HFF-Myc (cell line): ENCODE measurements around the gene ABLIM1.

Source experiments
- DNase-seq: peaks from one replicate; pipeline ENCODE4 v3.0.0-alpha.2; 2011; ENCODE audit warnings: low read depth; ENCODE audit errors: extremely low read depth
- H3K4me3 ChIP-seq: replicated peaks from 2 replicates; pipeline ENCODE4 v1.5.1; 2011; ENCODE audit warnings: low read depth, mild to moderate bottlenecking, control low read depth, low read length
- TF ChIP-seq, protein P1 (sequence below): IDR thresholded peaks from 2 replicates; pipeline ENCODE4 v1.5.1; 2012; ENCODE audit warnings: mild to moderate bottlenecking, low read depth, low read length, control low read depth; ENCODE audit errors: missing control alignments

ABLIM1 gene

DNA sequence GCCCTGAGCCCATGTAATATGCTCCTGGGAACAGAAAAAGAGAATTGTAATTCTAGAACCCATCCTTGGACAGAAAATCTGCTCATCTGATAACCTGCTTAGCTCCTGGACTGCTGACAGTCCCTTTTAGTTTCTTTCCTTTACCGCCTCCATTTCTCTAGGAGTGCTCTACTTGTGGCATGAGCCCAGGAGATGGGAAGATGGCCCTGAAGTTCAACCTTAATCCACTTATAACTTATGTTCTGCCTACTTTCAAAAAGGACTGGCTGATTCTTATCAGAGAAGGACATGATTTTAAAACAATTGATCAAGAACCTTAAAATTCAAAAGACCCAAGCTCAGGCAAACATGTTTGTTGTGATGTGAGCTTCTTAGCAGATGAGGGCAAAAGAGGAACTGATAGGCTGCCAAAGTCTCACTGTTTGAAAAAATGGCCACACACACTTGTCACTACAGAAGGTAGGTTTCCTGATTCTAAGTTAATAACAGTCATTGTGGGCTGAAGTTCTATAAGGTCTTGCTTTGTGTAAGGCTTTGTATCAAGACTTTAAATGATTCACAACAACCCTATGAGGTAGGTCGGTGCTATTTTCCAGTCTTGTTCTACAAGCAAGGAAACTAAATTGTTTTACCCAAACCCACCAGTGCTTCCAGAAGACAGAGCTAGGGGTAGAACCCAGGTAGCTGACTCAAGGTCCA lies 159.5 kb downstream of the ABLIM1 start:
- TF ChIP-seq, protein P1, sequence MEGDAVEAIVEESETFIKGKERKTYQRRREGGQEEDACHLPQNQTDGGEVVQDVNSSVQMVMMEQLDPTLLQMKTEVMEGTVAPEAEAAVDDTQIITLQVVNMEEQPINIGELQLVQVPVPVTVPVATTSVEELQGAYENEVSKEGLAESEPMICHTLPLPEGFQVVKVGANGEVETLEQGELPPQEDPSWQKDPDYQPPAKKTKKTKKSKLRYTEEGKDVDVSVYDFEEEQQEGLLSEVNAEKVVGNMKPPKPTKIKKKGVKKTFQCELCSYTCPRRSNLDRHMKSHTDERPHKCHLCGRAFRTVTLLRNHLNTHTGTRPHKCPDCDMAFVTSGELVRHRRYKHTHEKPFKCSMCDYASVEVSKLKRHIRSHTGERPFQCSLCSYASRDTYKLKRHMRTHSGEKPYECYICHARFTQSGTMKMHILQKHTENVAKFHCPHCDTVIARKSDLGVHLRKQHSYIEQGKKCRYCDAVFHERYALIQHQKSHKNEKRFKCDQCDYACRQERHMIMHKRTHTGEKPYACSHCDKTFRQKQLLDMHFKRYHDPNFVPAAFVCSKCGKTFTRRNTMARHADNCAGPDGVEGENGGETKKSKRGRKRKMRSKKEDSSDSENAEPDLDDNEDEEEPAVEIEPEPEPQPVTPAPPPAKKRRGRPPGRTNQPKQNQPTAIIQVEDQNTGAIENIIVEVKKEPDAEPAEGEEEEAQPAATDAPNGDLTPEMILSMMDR: no peak
- no peak for DNase-seq
- H3K4me3 ChIP-seq: no peak overlapping the region

DNA sequence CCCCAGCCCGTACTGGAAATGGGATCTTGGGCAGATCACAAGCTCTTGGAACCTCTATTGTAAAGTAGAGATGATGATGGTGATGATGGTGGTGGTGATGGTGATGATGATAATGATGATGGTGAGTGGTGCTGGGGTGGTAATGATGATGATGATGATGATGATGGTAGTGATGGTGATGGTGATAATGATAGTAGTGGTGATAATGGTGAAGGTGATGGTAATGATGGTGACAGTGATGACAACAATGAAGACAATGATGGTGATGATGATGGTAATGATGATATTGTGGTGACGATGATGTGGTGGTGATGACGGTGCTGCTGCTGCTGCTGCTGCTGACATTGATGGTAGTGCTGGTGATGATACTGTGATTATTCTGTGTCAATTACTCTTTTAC lies 162.8 kb downstream of the ABLIM1 start:
- TF ChIP-seq, protein P1: no peak
- H3K4me3 ChIP-seq: no peak overlapping the region
- DNase-seq: no peak

DNA sequence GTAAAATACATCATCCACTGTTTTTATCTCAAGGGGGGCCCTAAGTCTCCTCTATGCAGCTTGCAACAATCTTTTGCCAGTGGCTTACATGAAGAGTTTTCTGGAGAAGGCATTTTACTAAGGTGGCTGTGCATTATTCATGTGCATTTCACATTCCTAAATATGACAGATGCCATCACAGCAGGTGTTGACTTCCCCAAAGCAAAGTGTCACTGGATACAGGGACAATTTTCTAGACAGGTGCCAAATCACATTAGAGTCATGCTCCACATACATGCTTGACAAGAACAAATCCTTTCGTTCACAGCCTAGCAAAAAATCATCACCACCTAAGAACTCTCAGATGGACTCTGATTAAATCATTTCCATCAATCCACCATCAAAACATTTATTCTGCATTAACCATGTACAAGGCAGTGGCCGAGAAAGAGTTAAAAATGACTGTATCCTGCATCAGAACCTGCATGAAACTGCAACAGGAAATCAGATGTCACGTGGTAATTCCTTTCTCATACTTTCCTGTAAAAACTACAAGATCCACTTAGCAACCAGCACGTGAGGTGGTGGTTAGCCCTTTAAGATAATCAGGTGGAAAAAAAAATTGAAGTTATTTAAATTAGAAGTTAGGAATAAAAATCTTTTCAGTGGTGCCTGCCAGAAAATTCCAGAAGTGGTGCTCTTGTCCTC lies 165.6 kb downstream of the ABLIM1 start:
- no peak overlapping the region for H3K4me3 ChIP-seq
- TF ChIP-seq, protein P1: no peak
- DNase-seq: no peak

- DNase-seq: no peak
- TF ChIP-seq, protein P1: no peak
- H3K4me3 ChIP-seq: no peak overlapping the region
These were observed 166.1 kb downstream of the ABLIM1 start for GRCh38 chr10:114491933-114492332.

GRCh38 chr10:114491419-114491818 lies 166.7 kb downstream of the ABLIM1 start:
- H3K4me3 ChIP-seq: no peak overlapping the region
- no peak for DNase-seq
- TF ChIP-seq, protein P1: no peak

DNA sequence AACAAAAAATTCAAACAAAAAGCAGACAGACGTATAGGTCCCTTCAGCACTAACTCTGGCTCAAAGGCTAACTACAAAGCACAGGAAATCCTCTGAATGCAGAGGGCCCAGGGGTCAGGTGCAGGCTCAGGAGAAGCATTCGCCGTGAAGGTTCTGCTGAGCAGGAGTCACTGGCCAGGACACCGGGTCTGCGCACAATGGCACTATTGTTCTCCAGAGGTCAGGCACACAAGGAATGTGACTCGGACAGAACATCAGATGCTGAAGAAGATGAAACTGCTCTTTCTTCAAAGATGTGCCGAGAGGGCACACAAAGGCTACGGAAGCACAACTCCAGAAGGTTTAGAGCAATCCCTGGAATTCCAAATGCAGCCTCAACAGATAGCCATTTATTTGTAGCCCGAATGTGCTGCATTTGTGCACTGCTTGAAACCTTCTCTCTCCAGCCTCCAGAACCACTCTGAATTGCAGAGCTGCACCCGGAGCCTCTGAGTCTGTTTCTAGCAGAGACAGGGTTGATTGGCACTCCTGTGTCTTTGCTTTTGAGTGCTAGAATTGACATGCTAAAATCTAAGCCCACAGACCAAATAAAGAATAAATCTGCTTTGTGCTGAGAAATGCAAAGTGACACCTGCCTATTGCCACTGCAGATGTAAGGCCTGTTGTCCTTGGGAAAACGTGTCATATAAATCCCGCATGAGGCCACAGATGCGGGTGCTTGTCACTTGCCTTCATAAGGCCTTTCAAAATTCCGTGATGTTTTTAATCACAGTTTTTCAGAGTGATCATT lies 168.4 kb downstream of the ABLIM1 start:
- H3K4me3 ChIP-seq: no peak overlapping the region
- TF ChIP-seq, protein P1: no peak
- no peak for DNase-seq
